ENCODE data around the gene GM2A. TPM values are rescaled to one million over a fixed set of nuclear protein-coding genes. Genes with fewer than 3 reads are reported as not detected.

The GM2A gene
- total and polyA plus RNA-seq, 9 of the 15 experiments (the other 6 are each of a cell fraction or from before 2014, with no cell fraction given): 5.8 to 36.0 (median 10.0) TPM

GRCh38 chr5:151223447-151224264 is 29.3 kb upstream of the GM2A start, which contains the start of gene CCDC69 (continued):
- no peak for TF ChIP-seq STAT6 (CRISPR knock-in tag; IDR thresholded peaks at IDR 0.05)
- no peak for TF ChIP-seq RNF219 (CRISPR knock-in tag; IDR thresholded peaks at IDR 0.05)
- TF ChIP-seq ZNF217 (CRISPR knock-in tag; IDR thresholded peaks at IDR 0.05): no peak
- no peak for TF ChIP-seq MECOM (CRISPR knock-in tag; IDR thresholded peaks at IDR 0.05)
- no peak for TF ChIP-seq FUS (optimal IDR thresholded peaks at IDR 0.05; ENCODE audit: low read depth, low read length)
- TF ChIP-seq VEZF1 (CRISPR knock-in tag; IDR thresholded peaks at IDR 0.05): peak; percentile 77
- peak; percentile 79; the same call in 1 of the 2 replicates for TF ChIP-seq HDGF (IDR thresholded peaks at IDR 0.05)
- TF ChIP-seq CSDE1 (IDR thresholded peaks at IDR 0.05): no peak
- TF ChIP-seq TFAM (CRISPR knock-in tag; conservative IDR thresholded peaks at IDR 0.05): no peak
- no peak for TF ChIP-seq PBX2 (CRISPR knock-in tag; IDR thresholded peaks at IDR 0.05; ENCODE audit: low read depth)
- TF ChIP-seq PBX2 (tag; conservative IDR thresholded peaks at IDR 0.05; ENCODE audit: low read depth): no peak
- peak; percentile 75 for TF ChIP-seq ZFX (CRISPR knock-in tag; IDR thresholded peaks at IDR 0.05)
- no peak for TF ChIP-seq CBX5 (IDR thresholded peaks at IDR 0.05; ENCODE audit: borderline replicate concordance, low read depth)
- TF ChIP-seq ZNF408 (CRISPR knock-in tag; IDR thresholded peaks at IDR 0.05; ENCODE audit: low read depth): no peak
- TF ChIP-seq PATZ1 (CRISPR knock-in tag; IDR thresholded peaks at IDR 0.05; ENCODE audit: borderline replicate concordance): no peak
- TF ChIP-seq ZNF232 (CRISPR knock-in tag; IDR thresholded peaks at IDR 0.05): no peak
- TF ChIP-seq ZNF551 (CRISPR knock-in tag; IDR thresholded peaks at IDR 0.05): no peak
